ENCODE data around the gene EFNA5. TPM values are rescaled to one million over a fixed set of nuclear protein-coding genes. Genes with fewer than 3 reads are reported as not detected.

The EFNA5 gene
- total and polyA plus RNA-seq, 2 of the 13 experiments (the other 11 are each of a cell fraction or from before 2014, with no cell fraction given) = not detected

DNA sequence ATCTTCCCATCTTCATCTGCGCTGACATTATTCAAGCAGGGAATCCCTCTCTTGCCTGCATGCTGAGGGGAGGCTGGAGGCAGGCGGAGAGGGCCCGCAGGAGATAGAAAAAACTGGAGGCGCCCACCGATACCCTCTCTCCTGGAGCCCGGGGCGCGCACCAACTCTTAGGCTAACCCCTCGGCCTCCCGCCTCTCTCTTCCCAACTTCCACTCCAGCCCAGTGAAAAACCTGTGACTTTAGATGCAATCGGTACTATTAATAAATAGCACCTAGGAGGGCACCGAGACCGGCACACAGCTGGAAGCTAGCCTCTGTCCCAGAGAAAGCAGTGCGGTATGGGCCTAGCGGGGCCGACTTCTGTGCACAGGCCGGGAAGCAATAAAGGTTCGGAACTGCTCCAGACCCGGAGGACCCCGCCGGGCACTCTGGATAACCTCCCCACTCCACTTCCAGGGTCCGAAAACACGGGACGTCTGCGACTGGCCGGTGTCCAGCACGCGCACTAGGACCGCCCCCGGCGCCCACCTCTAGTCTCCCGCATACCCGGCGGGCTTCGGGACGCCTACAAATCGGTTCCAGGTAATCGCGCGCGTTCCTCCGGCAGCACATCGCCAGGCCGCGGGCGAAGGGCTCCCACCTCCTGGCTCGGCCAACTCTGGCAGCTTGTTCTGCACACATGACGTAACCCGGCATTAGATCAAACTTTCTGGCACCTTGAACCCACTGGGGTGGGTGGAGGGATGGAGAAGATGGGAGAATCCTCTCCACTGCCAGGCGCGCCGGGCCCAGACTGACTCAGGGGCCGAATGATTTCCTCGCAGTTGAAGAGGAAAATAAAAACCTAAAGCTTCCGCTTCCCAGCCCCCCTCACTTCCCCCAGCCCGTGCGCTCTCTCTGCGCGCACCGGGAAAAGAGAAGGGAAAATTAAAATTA is 1.4 kb downstream of the EFNA5 start:
- no peaks in the 10 kb centered on the region for H3K36me3 ChIP-seq (replicated peaks in 1 of 2; ENCODE audit: control insufficient read depth in 1 of 2, insufficient read depth in 2 of 2, low read length in 2 of 2)
- no peak overlapping the region for H3K27ac ChIP-seq (ENCODE audit: extremely low read length, insufficient read depth, low read length)
- H3K79me2 ChIP-seq (ENCODE audit: insufficient read depth, low read length) = no peaks in the 10 kb centered on the region
- H3K4me1 ChIP-seq (ENCODE audit: insufficient read depth, low read length) = peaks cover 15% of the 10 kb centered on the region
- peaks cover 0 to 35% of the 10 kb centered on the region in 2 experiments; a peak in 4 of 5 replicates for H3K27me3 ChIP-seq (ENCODE audit: control insufficient read depth in 1 of 2, insufficient read depth in 2 of 2, low read length in 2 of 2)
- H2AFZ ChIP-seq (ENCODE audit: low read length) = no peak overlapping the region
- POLR2A ChIA-PET = no interaction called here
- intact Hi-C loops (cut with micrococcal nuclease; ENCODE audit: unreplicated experiment) (loop anchor here (5.0 to 10.0 kb wide), 2 partner anchors 675 to 1402 kb away; no protein-coding TSS in a partner anchor), in situ Hi-C loops (cut with HindIII; ENCODE audit: extremely low pct_ligation_motif_present, low pct_unique_long_range_greater_than_20kb) (no loop called here)
- ATAC-seq (no peak), FAIRE-seq (no peak), DNase-seq (ENCODE audit: low spot score) (no peak)
- CTCF ChIA-PET (ENCODE audit: low intra/inter-chr PET ratio, low total read pairs) = no interaction called here
- no peaks in the 10 kb centered on the region for H3K9me3 ChIP-seq (ENCODE audit: low read length)
- 30% methylated on average over 47 of the region's 60 CpGs for WGBS (ENCODE audit: low lambda C conversion rate)
- H3K9ac ChIP-seq (ENCODE audit: insufficient read depth, low read depth, low read length) = no peak overlapping the region
- BruUV-seq (replicated peaks) = no TSS peak
- H4K20me1 ChIP-seq (ENCODE audit: insufficient read depth, low read length) = no peaks in the 10 kb centered on the region
- TF ChIP-seq ATF7 (IDR thresholded peaks at IDR 0.05) (peak; percentile 30; the same call in 1 of the 2 replicates), ATF7 (CRISPR knock-in tag; IDR thresholded peaks at IDR 0.05) (no peak), SATB2 (CRISPR knock-in tag; IDR thresholded peaks at IDR 0.05) (no peak)
- H3K4me3 ChIP-seq (replicated peaks in 1 of 3; ENCODE audit: insufficient read depth in 1 of 3, low read depth in 2 of 3, low read length in 3 of 3) = no peak overlapping the region
- no peak overlapping the region for H3K4me2 ChIP-seq (ENCODE audit: low read depth, low read length)

DNA sequence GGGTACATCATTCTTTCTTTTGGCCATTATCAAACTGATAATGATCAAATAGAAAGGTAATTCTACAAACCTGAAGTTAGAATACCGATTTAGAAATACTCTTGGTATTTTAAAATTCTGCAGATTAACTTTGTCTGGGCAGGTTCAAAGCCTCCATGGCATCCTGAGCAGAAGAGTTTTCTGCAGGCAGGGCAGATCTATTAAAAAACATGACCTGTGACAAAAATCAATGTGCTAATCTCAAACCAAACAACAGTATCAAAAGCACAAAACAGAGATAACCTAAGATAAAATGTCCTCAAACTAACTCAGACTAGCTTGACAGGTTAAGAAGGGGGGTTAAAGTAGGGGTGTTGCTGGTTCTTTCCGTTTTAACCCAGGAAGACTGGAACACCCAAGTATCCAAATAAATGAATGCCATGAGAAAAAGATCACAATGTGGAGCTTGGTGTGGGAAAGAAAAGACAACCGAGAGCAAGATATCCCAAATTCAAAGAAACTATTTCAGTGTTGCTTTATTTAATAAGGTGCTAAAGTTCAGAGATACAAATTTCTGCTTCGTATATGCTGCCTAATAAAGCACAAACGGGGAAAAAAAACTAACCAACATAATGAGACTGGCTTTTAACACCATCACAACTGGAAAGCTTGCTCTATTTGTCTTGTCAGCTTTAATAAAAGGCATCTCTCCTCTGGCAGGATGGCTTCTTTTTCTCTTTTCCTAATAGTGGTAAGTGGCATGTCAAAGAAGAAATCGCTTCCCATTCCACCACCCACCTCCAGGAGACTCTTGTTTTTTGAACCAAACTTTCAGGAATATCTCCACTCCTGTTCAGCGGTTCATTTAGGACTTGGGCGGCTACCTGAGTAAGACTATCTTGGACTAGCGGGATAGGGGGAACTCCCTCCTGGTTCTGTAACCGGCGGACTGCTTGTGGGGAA is 2.3 kb downstream of the EFNA5 start:
- H3K36me3 ChIP-seq (replicated peaks in 1 of 2; ENCODE audit: control insufficient read depth in 1 of 2, insufficient read depth in 2 of 2, low read length in 2 of 2) = no peaks in the 10 kb centered on the region
- H3K27me3 ChIP-seq (ENCODE audit: control insufficient read depth in 1 of 2, insufficient read depth in 2 of 2, low read length in 2 of 2) = peaks cover 0 to 33% of the 10 kb centered on the region in 2 experiments; a peak in 4 of 5 replicates
- no peaks in the 10 kb centered on the region for H3K9me3 ChIP-seq (ENCODE audit: low read length)
- no peak overlapping the region for H3K9ac ChIP-seq (ENCODE audit: insufficient read depth, low read depth, low read length)
- TF ChIP-seq, protein P1, sequence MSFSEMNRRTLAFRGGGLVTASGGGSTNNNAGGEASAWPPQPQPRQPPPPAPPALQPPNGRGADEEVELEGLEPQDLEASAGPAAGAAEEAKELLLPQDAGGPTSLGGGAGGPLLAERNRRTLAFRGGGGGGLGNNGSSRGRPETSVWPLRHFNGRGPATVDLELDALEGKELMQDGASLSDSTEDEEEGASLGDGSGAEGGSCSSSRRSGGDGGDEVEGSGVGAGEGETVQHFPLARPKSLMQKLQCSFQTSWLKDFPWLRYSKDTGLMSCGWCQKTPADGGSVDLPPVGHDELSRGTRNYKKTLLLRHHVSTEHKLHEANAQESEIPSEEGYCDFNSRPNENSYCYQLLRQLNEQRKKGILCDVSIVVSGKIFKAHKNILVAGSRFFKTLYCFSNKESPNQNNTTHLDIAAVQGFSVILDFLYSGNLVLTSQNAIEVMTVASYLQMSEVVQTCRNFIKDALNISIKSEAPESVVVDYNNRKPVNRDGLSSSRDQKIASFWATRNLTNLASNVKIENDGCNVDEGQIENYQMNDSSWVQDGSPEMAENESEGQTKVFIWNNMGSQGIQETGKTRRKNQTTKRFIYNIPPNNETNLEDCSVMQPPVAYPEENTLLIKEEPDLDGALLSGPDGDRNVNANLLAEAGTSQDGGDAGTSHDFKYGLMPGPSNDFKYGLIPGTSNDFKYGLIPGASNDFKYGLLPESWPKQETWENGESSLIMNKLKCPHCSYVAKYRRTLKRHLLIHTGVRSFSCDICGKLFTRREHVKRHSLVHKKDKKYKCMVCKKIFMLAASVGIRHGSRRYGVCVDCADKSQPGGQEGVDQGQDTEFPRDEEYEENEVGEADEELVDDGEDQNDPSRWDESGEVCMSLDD (CRISPR knock-in tag; IDR thresholded peaks at IDR 0.05; ENCODE audit: borderline replicate concordance) = no peak
- TF ChIP-seq ZNF10 (CRISPR knock-in tag; IDR thresholded peaks at IDR 0.05; ENCODE audit: borderline replicate concordance, low read depth) (no peak), MAFK (conservative IDR thresholded peaks at IDR 0.05 in 1 of 2, IDR thresholded peaks at IDR 0.05 in 1 of 2; ENCODE audit: low read length in 2 of 2) (peak in 1 of 2 experiments; percentile 40; a peak in 1 of 4 replicates), ZIK1 (CRISPR knock-in tag; IDR thresholded peaks at IDR 0.05; ENCODE audit: borderline replicate concordance, low read depth) (no peak)
- no peak overlapping the region for H3K4me3 ChIP-seq (replicated peaks in 1 of 3; ENCODE audit: insufficient read depth in 1 of 3, low read depth in 2 of 3, low read length in 3 of 3)
- FAIRE-seq (no peak), DNase-seq (ENCODE audit: low spot score) (no peak), ATAC-seq (no peak)
- CTCF ChIA-PET (ENCODE audit: low intra/inter-chr PET ratio, low total read pairs) = no interaction called here
- no peaks in the 10 kb centered on the region for H4K20me1 ChIP-seq (ENCODE audit: insufficient read depth, low read length)
- WGBS (ENCODE audit: low lambda C conversion rate) = 6% methylated on average over 11 of the region's 11 CpGs
- H3K4me2 ChIP-seq (ENCODE audit: low read depth, low read length) = no peak overlapping the region
- no TSS peak for BruUV-seq (replicated peaks)
- no peak overlapping the region for H3K27ac ChIP-seq (ENCODE audit: extremely low read length, insufficient read depth, low read length)
- no peak overlapping the region for H2AFZ ChIP-seq (ENCODE audit: low read length)
- intact Hi-C loops (cut with micrococcal nuclease; ENCODE audit: unreplicated experiment) = no loop called here
- in situ Hi-C loops (cut with HindIII; ENCODE audit: extremely low pct_ligation_motif_present, low pct_unique_long_range_greater_than_20kb) = no loop called here
- H3K79me2 ChIP-seq (ENCODE audit: insufficient read depth, low read length) = no peaks in the 10 kb centered on the region
- POLR2A ChIA-PET = no interaction called here
- H3K4me1 ChIP-seq (ENCODE audit: insufficient read depth, low read length) = peaks cover 14% of the 10 kb centered on the region

All from HepG2 (cell line).